K562 (cell line): ENCODE measurements around the gene LHPP. TPM values are rescaled to one million over a fixed set of nuclear protein-coding genes. Genes with fewer than 3 reads are reported as not detected.

ENCODE experiments used
- ATAC-seq: fragments of 200-7000 bp; cut with Tn5 transposase; 3 replicates; pipeline ENCODE4 v1.9.1; 2020; ENCODE audit warnings: moderate library complexity
- BruUV-seq: library from RNA; stranded (reverse); fragments of 400-500 nt; replicated peaks from 2 replicates; lab custom pipeline; 2021; lab: Mats Ljungman, UMichigan
- CTCF ChIA-PET: fragments of 300-600 bp; formaldehyde crosslinking; extraction: SDS; loops from one replicate; lab custom pipeline; 2021; ENCODE audit warnings: low intra/inter-chr PET ratio; lab: Yijun Ruan, JAX
- POLR2A ChIA-PET: fragments of 300-600, 350-650 bp; sonication (Branson Sonifier 250); formaldehyde crosslinking; extraction: SDS; loops from one replicate; lab custom pipeline; 2021; ENCODE audit warnings: antibody characterized with exemption, inconsistent platforms; lab: Yijun Ruan, JAX
- DNase-seq, 4 experiments: peaks; one replicate each; pipeline versions ENCODE4 v3.0.0 to v3.0.0-alpha.2; 2011 to 2018; ENCODE audit warnings: low spot score in 3 of 4, mixed read lengths in 3 of 4; ENCODE audit errors: extremely low read depth in 1 of 4
- FAIRE-seq: peaks from 2 replicates; lab custom pipeline; 2011; peaks lifted over from hg19 to GRCh38; lab: Jason Lieb, UNC
- H2AFZ ChIP-seq: 2 replicates; pipeline ENCODE4 v1.6.0; 2011; ENCODE audit warnings: low read depth, low read length, control low read depth, inconsistent platforms
- H3K27ac ChIP-seq: fragments of 200-600 bp; 3 replicates; pipeline ENCODE4 v1.8.0; 2011; ENCODE audit warnings: low read depth, mild to moderate bottlenecking, control low read depth, inconsistent platforms, low read length, moderate library complexity, mixed read lengths; ENCODE audit errors: extremely low read depth
- H3K27me3 ChIP-seq, 2 experiments: fragments of 300-600 bp in 1 of 2; 2 replicates in 1 of 2; 3 replicates in 1 of 2; pipeline versions ENCODE4 v1.6.0 to v1.8.0; 2011; ENCODE audit warnings: inconsistent platforms in 2 of 2, low read length in 2 of 2, mild to moderate bottlenecking in 1 of 2, mixed read lengths in 1 of 2, moderate library complexity in 1 of 2; ENCODE audit not compliant: control insufficient read depth in 2 of 2, insufficient read depth in 2 of 2
- H3K36me3 ChIP-seq: fragments of 300-600 bp; 3 replicates; pipeline ENCODE4 v1.8.0; 2011; ENCODE audit warnings: mild to moderate bottlenecking, low read length, inconsistent platforms; ENCODE audit not compliant: control insufficient read depth, insufficient read depth
- H3K4me1 ChIP-seq, 2 experiments: fragments of 200-600 bp in 1 of 2; replicated peaks in 1 of 2; 2 replicates in 1 of 2; 3 replicates in 1 of 2; pipeline versions ENCODE4 v1.5.1 to v1.8.0; 2011; ENCODE audit warnings: inconsistent platforms in 2 of 2, low read length in 2 of 2, mild to moderate bottlenecking in 1 of 2, mixed read lengths in 1 of 2, moderate library complexity in 1 of 2; ENCODE audit not compliant: control insufficient read depth in 2 of 2, insufficient read depth in 2 of 2
- H3K4me2 ChIP-seq: 2 replicates; pipeline ENCODE4 v1.6.1; 2011; ENCODE audit warnings: low read length, control low read depth, inconsistent platforms, mixed read lengths; ENCODE audit not compliant: insufficient read depth
- H3K4me3 ChIP-seq: fragments of 200-600 bp; sonication (generic), shearing (Covaris generic); 2 replicates; pipeline ENCODE4 v1.5.1; 2016; ENCODE audit warnings: control low read depth, inconsistent platforms
- H3K79me2 ChIP-seq: fragments of 200-600 bp; 3 replicates; pipeline ENCODE4 v1.8.0; 2011; ENCODE audit warnings: low read length, inconsistent platforms; ENCODE audit not compliant: control insufficient read depth, insufficient read depth
- H3K9ac ChIP-seq, 2 experiments: 2 replicates each; pipeline versions ENCODE4 v1.6.0 to v1.6.1; 2011; ENCODE audit warnings: low read depth in 2 of 2, low read length in 2 of 2, control low read depth in 1 of 2, inconsistent platforms in 1 of 2, mild to moderate bottlenecking in 1 of 2, mixed read lengths in 1 of 2; ENCODE audit not compliant: insufficient read depth in 1 of 2
- H3K9me1 ChIP-seq: one replicate; pipeline ENCODE4 v1.6.0; 2011; ENCODE audit warnings: inconsistent platforms, mild to moderate bottlenecking, low read length, moderate library complexity; ENCODE audit not compliant: control insufficient read depth, insufficient read depth
- H3K9me3 ChIP-seq: replicated peaks from 2 replicates; pipeline ENCODE4 v1.5.1; 2011; ENCODE audit warnings: low read depth, low read length, inconsistent platforms; ENCODE audit not compliant: control insufficient read depth, insufficient read depth
- H4K20me1 ChIP-seq: replicated peaks from 2 replicates; pipeline ENCODE4 v1.6.1; 2011; ENCODE audit warnings: low read length, inconsistent platforms, mixed read lengths; ENCODE audit not compliant: control insufficient read depth, insufficient read depth
- ARHGAP35 ChIP-seq: fragments of 450-650 bp; IDR thresholded peaks from 2 replicates; pipeline ENCODE4 v1.6.1; 2018; ENCODE audit not compliant: partially characterized antibody
- HMG20B ChIP-seq: fragments of 250-450 bp; sonication (Bioruptor Pico); IDR thresholded peaks from 2 replicates; pipeline ENCODE4 v1.5.0; 2021; ENCODE audit warnings: mild to moderate bottlenecking
- KLF16 ChIP-seq: IDR thresholded peaks from 2 replicates; pipeline ENCODE4 v1.6.1; 2016; ENCODE audit warnings: antibody characterized with exemption
- NCOA1 ChIP-seq: fragments of 450-650 bp; IDR thresholded peaks from 2 replicates; pipeline ENCODE4 v1.6.1; 2016; ENCODE audit warnings: low read depth
- ZFP36 ChIP-seq: fragments of 150-350 bp; IDR thresholded peaks from 2 replicates; pipeline ENCODE4 v1.6.1; 2018; ENCODE audit warnings: low read length, low read depth; ENCODE audit not compliant: partially characterized antibody
- ZNF146 ChIP-seq: IDR thresholded peaks from one replicate; pipeline ENCODE4 v1.6.1; 2018; ENCODE audit warnings: missing compliant biosample characterization; ENCODE audit not compliant: unreplicated experiment
- WGBS: fragments of 100-300 bp; shearing (Covaris generic); methylation state at CpG from one replicate; pipeline ENCODE4 v1.1.6; 2016; ENCODE audit warnings: low coverage, mixed read lengths; ENCODE audit not compliant: insufficient coverage; ENCODE audit errors: missing lambda C conversion rate; 5-methylcytosine and 5-hydroxymethylcytosine counted together
- in situ Hi-C: fragments of 300-500 bp; cut with MboI; formaldehyde crosslinking; loops from 4 replicates; pipeline ENCODE4 v1.15.0; 2018; ENCODE audit warnings: inconsistent platforms, mixed read lengths
- intact Hi-C: fragments of 100-400 bp; cut with micrococcal nuclease; formaldehyde crosslinking; loops from 2 replicates; pipeline ENCODE4 v1.14.2; 2022
- polyA plus RNA-seq, 8 experiments: library from polyadenylated mRNA; depleted of rRNA in 4 of 8; stranded (reverse) in 5 of 8; unstranded in 3 of 8; fragments of >200 nt; fragmentation: Nextera tagmentation in 2 of 8; fragmentation: Illumina TruSeq in 1 of 8; extraction: Ambion mirVana in 2 of 8; extraction: Trizol in 1 of 8; gene quantifications; 2 replicates each; pipeline versions ENCODE4 v1.2.1 to v1.2.3, GENCODE V29; 2011 to 2014; ENCODE audit warnings: inconsistent platforms in 1 of 8, missing spikeins in 1 of 8
- total RNA-seq, 7 experiments: library from RNA; depleted of rRNA in 6 of 7; stranded (reverse); fragments of >200 nt in 6 of 7; fragmentation: Illumina TruSeq in 2 of 7; extraction: Trizol in 2 of 7; gene quantifications; 2 replicates each; pipeline versions ENCODE4 v1.2.1 to v1.2.3, GENCODE V29; 2011 to 2021; ENCODE audit warnings: low replicate concordance in 1 of 7

LHPP gene
- total and polyA plus RNA-seq, 9 of the 15 experiments (the other 6 are each of a cell fraction or from before 2014, with no cell fraction given): 0.34 to 7.4 (median 3.0) TPM

- H3K4me2 ChIP-seq: no peak overlapping the region
- no peaks in the 10 kb centered on the region for H3K27me3 ChIP-seq
- H3K9me1 ChIP-seq: no peaks in the 10 kb centered on the region
- DNase-seq (no peak), FAIRE-seq (no peak), ATAC-seq (no peak)
- WGBS: 35% methylated on average over 8 of the region's 18 CpGs
- no peak for TF ChIP-seq KLF16
- TF ChIP-seq ARHGAP35: no peak
- TF ChIP-seq HMG20B (CRISPR knock-in tag): no peak
- no peak for TF ChIP-seq ZNF146 (CRISPR knock-in tag)
- no peaks in the 10 kb centered on the region for H3K79me2 ChIP-seq
- no TSS peak for BruUV-seq
- ChIA-PET POLR2A (no interaction called here), CTCF (no interaction called here)
- H3K27ac ChIP-seq: no peak overlapping the region
- peaks cover 5 to 32% of the 10 kb centered on the region in 2 experiments; a peak in 4 of 5 replicates for H3K4me1 ChIP-seq
- intact Hi-C loops (no loop called here), in situ Hi-C loops (no loop called here)
- peaks cover 11% of the 10 kb centered on the region for H4K20me1 ChIP-seq
- H3K9me3 ChIP-seq: no peaks in the 10 kb centered on the region
- no peak overlapping the region for H3K4me3 ChIP-seq
- no peak overlapping the region for H2AFZ ChIP-seq
- H3K36me3 ChIP-seq: no peaks in the 10 kb centered on the region
- H3K9ac ChIP-seq: 0 out of 4 replicates have a peak overlapping the region, but pooled peaks of 1 of the 2 experiments have one; percentile 26
Observed at GRCh38 chr10:124600051-124600880, 138.6 kb downstream of the LHPP start.

GRCh38 chr10:124601016-124601415 is 139.4 kb downstream of the LHPP start:
- H3K4me3 ChIP-seq: no peak overlapping the region
- DNase-seq: no peak
- ATAC-seq: no peak
- no peak overlapping the region for H3K4me2 ChIP-seq
- no peaks in the 10 kb centered on the region for H3K27me3 ChIP-seq
- no TSS peak for BruUV-seq
- intact Hi-C loops: no loop called here
- CTCF ChIA-PET: no interaction called here
- in situ Hi-C loops: no loop called here
- H2AFZ ChIP-seq: no peak overlapping the region
- no peak for FAIRE-seq
- H3K4me1 ChIP-seq: peaks cover 0 to 34% of the 10 kb centered on the region in 2 experiments; a peak in 2 of 5 replicates
- POLR2A ChIA-PET: no interaction called here
- H3K36me3 ChIP-seq: no peaks in the 10 kb centered on the region
- no peaks in the 10 kb centered on the region for H3K9me1 ChIP-seq
- 80% methylated on average over 9 of the region's 12 CpGs for WGBS
- no peaks in the 10 kb centered on the region for H3K79me2 ChIP-seq
- H3K27ac ChIP-seq: no peak overlapping the region
- H3K9ac ChIP-seq: no peak overlapping the region
- H3K9me3 ChIP-seq: no peaks in the 10 kb centered on the region
- H4K20me1 ChIP-seq: peaks cover 4% of the 10 kb centered on the region; the same call in 1 of the 2 replicates
- TF ChIP-seq NCOA1 (no peak), ZFP36 (peak; percentile 80)
